Effector CD4-positive, alpha-beta T cell (primary cell): ENCODE measurements around the gene PROB1.
"Not testable (repeated sequence)": the region's sequence is repeated elsewhere in the genome, so short reads cannot be mapped to it uniquely, and the experiment has no call there.

ENCODE experiments used
- DNase-seq: peaks from one replicate; pipeline ENCODE4 v3.0.0-alpha.2; 2020

The PROB1 gene

DNA sequence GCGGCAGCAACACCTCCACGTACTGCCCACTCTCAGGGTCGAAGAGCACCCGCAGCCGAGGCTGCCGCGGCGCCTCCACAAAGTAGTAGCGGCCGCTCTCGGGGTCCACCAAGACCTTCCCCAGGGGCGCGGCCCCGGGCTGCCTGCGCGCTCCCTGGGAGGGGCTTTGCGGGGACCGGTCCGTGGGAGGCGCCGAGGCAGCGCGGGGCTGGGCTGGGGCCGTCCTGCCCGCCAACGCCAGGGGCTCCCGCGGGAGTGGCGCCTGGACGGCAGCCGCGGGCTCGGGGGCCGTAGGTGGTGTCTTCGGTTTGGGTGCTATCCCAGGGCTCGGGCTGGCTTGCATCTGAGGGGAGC is 2.6 kb downstream of the PROB1 start:
- no peak for DNase-seq

DNA sequence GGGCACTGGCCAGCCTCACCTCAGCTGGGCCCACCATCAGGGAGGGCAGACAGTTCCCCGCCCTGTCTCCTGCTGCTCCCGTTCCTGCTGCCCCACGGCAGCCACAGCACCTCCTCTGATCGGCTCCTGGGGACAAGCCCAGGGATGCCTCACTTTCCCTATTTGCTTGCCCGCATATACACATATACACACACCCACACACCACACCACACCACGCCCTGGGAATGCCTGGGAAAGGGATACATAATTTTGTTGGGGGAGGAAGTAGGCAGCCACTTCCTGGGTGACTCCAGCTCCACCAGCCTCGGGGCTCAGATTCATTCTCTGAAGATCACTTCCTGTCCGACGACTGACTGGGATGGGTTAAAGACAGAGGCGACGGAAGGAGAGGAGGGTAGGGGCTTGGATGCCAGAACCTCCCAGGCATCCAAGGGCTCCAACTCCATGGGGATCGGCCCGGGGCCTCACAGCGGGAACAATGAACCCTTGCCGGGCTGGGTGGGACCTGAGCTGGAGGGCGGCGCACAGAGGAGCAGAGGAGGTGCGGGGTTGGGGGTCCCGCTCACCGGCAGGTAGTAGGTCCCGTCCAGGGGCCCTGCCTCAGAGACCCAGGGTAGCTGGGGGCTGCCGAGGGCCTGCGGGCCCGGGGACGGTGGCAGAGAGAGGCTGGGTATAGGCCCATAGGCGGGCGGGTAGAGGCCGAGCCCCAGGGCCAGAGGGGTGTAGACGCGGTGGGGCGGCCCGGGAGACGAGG is 3.2 kb downstream of the PROB1 start:
- no peak for DNase-seq

DNA sequence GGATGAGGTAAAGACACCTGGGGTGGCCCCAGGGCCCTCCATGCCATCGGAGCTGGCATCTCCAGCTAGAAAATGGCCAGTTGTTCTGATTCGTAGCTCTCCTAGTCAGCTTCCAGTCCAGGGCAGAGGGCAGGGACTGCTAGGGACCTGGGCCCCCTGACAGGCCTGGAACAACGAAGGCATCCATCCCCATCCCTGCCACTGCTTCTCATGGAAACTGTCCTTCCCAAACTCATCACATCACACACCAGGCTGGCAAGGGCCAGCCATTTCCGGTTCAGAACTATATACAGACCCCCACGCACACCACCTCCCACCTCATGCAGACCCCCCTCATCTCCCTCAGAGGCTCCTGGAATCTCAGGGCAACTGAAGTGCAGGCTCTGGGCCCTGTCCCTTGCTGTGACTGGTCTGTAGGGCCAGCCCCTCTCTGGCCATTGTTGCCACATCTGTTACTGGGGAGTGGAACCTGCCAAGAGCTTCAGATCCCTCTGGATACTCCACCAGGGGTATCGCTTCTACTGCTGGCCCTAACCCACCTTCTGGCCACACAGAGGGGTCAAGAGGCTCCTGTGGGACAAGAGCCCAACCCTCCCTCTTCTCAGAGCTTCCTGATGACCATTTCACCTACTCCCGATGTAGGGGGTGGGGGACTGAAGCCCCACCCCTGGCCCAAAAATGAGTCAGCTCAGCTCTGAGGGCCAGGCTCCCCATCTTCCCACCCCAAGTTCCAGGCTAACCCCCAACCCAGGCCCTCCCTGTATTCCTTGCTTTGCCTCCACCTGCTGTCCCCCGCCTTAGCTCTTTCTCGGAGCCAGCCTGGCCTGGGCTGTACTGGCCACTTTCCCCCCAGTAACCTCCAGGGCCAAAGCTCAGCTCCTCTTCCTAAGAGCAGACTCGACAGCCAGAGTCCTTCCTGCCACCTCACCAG is 4.0 kb downstream of the PROB1 start:
- no peak for DNase-seq

DNA sequence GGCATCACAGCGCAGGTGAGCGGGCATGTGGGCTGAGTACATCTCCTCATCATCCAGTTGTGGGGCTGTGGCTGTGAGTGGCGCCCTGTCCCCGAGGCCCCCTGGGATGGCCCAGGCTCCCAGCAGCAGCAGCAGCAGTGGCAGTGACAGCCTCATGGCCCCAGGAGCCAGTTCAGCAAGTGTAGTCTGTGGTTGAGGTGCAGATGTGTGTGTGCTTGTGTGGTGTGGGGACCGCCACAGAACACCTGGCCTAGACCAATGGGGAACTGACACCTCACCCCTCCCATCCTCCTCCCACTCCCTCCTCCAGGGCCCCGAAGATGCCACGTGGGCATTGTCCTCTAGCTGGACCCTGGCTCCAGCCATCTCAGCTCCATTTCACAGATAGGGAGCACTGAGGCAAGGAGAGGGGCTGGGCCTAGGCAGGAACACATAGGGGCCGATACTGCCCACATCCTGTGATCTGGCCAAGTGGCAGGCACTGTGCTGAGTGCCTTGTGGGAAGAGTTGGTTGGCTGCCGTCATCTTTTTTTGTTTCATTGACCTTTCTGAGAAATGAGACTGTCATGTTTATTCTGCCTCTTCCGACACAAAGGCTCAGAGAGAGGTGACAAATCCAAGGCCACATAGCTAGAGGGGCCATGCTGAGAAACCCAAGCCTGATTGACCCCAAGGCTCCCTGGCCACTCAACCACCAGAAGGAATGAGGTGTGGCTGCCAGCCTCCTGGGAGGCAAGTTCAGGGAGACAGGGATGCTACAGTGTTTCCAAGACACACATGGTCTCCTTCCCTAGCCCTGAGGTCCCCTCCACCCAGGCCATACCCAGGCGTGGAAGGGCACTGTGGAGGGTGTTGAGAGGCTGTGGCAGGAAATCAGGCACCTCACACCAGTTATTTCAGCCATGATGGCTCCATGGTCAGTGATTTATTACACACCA is 4.9 kb downstream of the PROB1 start, which contains the start of gene MZB1:
Gene MZB1, minus strand, starts transcription at position 213 of the 938 bp plus-strand sequence. Its CDS starts 57 bp downstream, at position 156.
- DNase-seq: peak; percentile 23

DNA sequence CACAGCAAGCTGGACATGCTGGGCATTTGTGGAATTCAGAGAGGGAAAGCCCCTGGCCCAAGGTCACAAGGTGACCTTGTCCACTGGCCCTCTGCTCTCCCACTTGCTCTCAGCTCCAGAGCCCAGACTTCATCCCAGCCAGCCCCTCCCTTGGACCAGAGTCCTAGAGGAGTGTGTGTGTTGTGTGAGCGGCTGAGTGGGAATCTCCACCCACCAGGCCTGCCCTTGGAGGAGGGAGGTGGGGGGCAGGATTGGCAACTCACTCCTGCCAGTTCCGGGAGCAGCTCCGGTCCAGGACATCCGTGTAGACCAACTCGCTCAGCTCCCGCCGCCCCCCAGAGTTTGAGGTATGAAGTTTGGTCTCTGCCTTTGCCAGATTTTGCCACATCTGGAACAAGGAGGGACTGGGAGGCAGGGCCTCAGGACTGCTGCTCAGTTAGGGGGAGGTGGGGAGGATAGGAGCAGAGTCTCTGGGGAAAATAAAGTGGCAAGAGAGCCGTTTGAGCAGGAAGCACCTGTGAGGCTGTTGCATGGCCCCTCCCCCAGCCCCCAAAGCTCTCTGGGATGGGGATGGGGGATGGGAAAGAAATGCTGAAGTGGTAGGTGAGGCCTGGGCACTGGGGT is 6.6 kb downstream of the PROB1 start:
- DNase-seq: no peak

DNA sequence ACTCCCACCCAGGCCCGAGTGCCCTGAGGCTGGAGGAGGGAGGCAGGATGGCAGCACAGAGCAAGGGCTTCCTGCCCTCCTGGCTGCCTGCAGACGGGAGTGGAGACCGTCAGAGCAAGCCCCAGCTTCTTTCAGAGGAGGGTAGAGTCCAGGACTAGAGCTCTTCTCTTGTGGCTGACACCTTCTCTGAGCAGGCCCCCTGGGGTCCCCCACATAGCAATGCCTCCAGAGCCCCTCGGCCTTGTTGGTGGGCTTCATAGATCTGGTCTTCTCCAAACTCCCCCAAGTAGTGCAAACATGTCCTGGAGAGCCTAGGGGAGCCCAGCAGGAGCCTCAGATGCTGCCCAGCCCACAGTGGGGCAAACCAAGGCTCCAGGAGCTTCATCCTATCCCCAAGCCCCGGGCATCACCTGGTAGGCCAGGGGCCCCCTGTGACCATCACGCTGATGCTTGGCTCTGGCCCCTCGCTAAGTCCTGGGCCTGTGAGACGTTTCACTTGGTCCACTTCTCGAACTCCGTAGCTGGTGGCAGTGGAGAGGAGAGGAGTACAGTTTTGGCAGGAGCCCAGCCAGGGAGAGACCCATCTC is 7.2 kb downstream of the PROB1 start:
- DNase-seq: no peak

DNA sequence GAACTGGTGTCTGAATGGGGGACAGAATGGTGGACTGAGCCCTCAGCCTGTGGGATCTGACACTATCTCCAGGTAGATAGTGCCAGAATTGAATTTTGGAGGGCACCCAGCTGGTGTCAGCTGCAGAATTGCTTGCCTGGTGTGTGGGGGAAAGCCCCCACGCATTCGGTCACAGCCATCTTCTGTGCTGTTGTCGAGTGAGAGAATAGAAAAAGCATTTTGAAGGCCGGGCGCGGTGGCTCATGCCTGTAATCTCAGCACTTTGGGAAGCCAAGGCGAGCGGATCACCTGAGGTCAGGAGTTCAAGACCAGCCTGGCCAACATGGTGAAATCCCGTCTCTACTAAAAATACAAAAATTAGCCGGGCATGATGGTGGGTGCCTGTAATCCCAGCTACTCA is 7.9 kb downstream of the PROB1 start:
- DNase-seq: not testable (repeated sequence)

DNA sequence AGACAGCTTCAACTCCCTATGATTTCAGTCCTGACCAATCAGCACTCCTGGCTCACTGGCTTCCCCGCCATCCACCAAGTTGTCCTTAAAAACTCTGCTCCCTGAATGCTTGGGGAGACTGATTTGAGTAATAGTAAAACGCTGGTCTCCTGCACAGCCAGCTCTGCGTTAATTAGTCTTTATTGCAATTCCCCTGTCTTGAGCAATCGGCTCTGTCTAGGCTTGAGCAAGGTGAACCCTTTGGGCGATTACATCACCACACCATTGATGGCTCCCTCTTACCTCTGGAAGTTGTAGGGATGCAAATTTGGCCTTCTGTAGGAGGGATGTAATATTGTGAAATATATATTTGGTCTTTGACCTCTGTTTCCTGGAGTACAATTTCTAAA is 8.9 kb downstream of the PROB1 start:
- DNase-seq: no peak

DNA sequence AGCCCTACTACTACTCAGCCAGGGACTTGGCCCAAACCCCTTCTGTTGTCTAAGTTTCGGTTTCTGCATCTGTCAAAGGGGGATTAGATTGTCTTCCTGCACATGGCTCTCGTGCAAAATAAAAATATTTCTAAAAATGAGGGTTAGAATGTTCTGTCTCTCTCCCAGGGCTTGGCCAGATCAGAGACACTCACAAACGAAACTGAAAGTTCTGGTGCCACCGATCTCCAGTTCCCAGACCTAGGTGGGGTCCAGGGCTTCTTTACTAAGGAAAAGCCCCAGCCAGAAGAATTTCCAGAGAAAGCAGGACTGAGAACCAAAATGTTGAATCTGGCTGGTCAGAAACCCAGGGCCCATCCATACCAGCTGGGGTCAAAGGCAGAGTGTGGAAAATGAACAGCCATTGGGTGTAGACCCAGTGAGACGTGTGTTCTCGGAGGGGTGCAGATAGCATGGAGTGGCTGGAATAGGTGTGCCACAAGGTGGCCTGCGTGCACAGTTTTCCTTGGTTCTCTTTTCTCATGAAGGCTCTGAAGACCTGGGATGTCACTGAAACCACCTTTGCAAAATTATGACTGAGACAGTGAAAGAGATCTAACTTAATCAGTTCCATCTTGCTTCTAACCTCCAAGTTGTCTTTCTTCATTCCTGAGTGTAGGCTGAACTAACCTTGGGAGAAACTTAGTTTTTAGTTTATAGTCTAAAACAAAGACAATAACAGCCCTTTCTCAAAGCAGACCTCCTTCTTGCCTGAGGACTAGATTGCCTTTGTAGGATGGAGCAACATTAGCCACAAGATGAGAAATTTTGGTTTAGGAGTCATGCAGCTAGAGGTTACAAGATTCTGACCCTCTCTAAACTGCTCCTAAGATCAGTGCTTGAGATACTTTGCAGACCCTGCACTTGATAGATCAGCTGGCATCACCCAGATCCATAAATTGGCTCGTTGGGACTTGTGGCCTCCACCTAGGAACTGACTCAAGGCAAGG is 9.5 kb downstream of the PROB1 start:
- no peak for DNase-seq

DNA sequence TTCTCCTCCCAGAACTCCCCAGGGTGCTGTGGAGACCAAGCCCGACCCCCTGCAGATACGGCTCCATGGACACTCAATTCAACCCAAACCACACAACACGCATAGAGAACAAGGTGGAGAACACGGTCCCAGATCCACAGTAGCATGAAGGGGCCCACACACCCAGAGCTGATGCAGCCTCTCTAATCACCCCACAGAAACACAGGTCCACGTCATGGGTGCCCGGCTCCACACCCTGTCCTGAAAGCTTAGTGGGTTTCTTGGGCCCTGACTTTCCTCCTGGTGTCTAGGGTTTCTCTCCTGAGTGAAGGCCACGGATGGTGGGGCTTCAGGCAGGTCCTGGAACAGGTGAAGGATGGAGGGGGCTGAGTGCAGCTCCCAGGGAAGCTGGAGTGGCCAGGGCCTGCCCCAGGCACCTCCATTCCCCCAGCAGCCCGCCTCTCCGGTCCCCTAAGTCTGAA is 10.3 kb downstream of the PROB1 start:
- DNase-seq: no peak

DNA sequence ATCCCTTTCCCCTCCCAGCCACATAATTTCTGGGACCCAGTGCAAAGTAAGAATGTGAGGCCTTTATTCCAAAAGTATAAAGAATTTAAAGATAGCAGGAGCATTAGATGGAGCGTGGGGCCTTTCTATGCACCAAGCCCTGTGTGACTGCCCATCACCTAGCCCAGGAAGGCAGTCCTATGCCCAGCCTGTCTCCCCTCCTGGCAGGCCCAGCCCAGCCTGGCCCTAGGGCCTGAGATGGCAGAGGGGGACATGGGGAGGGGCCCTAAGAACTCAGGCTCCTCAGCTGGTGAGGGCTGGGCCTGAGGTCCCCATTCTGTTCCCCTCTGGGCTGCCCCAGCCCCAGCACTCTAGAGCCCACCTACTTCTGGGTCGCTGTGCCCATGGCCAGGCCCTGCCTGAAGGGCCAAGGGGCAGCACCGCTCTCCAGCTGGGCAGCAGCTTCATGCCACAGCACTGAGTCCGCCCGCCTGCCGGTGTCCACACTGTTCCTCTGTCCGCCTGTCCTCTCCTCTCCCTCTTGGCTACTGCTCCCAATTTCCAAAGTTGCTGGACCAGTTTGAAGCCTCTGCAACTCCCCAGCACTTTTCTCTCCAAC is 10.8 kb downstream of the PROB1 start:
- DNase-seq: no peak

DNA sequence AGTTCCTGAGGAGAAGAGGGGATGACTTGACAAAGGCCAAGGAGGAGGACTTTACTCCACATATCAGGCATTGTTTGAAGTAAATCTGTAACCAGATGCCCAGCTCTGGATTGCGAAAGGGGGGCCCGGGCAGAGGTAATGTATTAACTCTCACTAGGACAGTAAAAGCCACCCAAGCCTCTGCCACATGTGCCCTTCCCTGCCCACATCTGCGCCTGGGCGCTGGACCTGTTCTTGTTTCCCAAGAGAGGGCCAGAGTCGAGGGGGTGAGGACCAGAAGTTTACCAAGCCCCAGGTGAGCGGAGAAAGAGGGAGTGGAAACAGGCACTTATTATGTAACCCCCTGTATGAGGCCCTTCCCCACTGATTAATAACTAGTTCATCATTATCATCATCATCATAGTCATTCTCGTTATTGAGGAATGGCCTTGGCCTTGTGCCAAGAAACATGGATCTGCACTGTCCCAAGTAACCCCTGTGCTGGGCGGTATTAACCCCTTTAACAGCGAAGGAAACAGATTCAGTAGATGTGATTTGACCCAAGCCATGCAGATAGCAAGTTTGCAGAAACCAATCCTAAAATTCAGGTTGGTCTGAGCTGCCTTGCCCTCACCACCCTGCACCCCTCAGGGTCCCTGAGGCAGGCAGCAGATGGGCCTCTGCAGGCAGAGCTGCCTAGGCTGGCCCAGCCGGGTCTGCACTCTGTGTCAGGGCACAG is 11.5 kb downstream of the PROB1 start, which contains the start of gene SLC23A1:
Gene SLC23A1, minus strand, starts transcription at position 23 of the 718 bp plus-strand sequence. CDS start 44 bp downstream, outside the sequence.
- no peak for DNase-seq

DNA sequence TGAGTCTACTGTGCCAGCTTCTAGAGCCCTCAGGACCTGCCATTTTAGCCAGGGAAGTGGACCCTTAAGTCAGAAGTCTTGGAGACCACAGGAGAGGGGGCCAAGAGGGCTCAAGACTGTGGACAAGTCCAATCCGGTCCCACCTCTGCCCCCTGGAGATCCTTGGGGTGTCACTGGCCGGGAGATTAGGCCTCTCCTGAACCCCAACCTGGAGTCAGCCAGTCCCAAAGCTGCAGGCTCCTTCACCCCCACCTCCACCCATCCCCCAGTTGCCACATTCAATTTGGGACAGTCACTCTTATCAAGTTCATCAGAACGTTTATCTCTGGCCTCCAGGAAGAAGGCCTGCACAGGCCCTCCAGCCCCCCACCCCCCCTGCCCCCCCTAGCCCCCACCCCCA is 12.1 kb downstream of the PROB1 start:
- no peak for DNase-seq

DNA sequence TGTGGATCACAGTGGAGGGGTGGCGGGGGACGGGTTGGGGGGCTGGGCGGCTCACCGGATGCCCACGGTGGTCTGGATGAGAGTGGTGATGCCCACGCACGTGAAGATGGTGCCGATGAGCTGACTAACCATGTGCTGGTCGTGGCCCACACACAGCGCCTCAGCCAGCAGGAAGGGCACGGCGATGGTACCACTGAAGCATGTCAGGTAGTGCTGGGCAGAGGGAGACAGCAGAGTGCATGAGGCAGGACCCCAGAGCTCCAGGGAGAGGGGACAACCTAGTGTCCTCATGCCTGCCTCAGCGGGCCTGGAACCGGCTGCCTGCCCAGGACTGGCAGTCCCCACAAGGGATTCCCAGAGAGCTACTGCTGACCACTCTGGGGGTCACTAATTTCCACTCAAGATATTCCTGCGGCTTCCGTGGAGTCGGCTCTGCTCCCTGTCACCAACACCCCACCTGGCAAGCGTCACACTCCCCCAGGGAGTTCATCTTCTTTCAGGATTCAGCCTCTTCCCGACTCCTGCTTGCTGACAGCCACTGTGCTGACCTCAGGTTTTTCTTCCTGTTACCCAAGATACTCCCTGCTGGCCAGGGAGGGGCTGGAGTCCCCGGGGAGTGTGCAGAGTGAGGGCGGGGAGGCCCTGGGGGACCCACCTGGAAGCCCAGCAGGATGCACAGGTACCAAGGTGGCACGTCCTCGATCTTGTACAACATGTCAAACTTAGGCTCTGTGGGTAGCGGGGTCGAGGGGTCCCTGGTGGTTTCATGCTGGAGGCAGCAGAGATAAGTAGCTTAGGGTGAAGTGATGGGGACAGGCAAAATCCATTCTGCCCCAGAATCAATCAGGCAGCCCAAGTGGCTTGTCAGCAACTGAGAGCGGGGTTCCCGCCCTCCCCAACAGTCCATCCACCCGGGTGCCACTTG is 12.8 kb downstream of the PROB1 start:
- DNase-seq: no peak

DNA sequence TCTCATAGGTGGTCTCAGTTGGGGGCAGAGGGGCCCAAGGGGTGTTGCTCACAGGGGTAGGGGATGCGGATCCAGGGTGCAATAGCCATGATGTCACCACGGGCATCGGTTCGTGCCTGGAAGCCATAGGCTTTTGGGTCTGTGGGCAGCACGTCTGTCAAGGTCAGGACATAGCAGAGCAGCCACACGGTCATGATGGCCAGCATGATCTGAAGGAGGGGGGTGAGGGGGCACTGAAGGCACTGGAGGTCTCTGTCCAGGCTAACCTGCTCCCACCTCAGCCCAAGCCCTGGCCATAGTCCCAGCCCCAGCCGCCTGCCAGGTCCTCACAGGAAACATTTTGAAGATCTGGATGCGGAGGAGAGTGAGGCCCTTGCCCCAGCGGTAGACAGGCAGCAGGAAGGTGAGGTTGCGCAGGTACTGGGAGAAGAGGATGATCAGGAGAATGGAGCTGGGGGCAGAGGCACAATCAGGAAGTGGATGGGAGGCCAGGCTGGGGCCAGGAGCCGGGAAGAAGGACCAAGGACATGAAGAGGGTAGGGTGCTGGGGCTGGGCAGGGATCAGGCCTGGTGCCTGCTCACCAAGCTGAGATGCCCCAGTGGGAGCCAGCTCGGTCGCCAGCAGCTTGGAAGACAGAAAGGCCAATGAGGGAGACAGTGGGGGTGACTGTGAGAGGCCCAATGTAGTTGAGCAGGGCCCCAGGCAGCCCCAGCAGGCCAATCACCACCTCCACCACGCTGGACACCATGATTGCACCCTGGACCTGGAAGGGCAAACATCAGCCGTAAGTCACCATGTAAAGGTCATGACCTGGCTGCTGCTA is 15.1 kb downstream of the PROB1 start:
- DNase-seq: no peak

DNA sequence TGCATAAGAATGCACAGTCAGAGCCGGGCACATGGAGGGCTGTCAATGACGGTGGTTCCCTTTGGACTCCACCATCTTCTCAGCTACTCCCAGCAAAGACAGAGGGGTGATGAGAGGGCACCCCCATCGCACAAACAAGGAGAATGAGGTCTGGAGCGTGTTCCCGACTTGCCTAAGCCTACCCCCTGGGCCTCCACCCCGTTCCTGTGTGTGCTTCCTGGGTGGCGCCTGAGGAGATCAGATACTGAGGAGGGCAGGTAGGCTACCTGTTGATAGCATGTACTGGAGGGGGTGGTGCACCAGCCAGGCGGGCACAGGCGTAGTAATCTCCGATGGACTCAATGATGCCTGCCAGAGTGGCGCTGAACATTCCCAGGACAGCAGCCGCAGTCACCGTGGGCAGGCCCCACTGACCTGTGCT is 16.0 kb downstream of the PROB1 start:
- DNase-seq: no peak
